Right forelimb (tissue), 1 donor: ENCODE results near the gene STMN3.
A peak's percentile ranks its signal among the peaks of the same experiment; 100 is the strongest.
"Not testable (repeated sequence)": the region's sequence is repeated elsewhere in the genome, so short reads cannot be mapped to it uniquely, and the experiment has no call there.

Source experiments
- DNase-seq: peaks from one replicate; pipeline ENCODE4 v3.0.0-alpha.2; 2018

STMN3 gene

GRCh38 chr20:63675681-63676368 lies 22.6 kb upstream of the STMN3 start:
- no peak for DNase-seq

GRCh38 chr20:63673951-63674350 lies 20.7 kb upstream of the STMN3 start:
- DNase-seq: no peak

GRCh38 chr20:63672666-63673065 lies 19.4 kb upstream of the STMN3 start:
- DNase-seq: no peak

GRCh38 chr20:63671695-63672094 lies 18.5 kb upstream of the STMN3 start:
- DNase-seq: not testable (repeated sequence)

- no peak for DNase-seq
Observed at GRCh38 chr20:63668351-63668750, 15.1 kb upstream of the STMN3 start.

- DNase-seq: no peak
Observed at GRCh38 chr20:63667858-63668257, 14.6 kb upstream of the STMN3 start.

- no peak for DNase-seq
Observed at GRCh38 chr20:63665708-63666107, 12.5 kb upstream of the STMN3 start.

GRCh38 chr20:63664861-63665594 lies 11.8 kb upstream of the STMN3 start:
- no peak for DNase-seq

GRCh38 chr20:63664143-63664851 lies 11.1 kb upstream of the STMN3 start:
- DNase-seq: no peak

- no peak for DNase-seq
Observed at GRCh38 chr20:63663332-63664066, 10.3 kb upstream of the STMN3 start.

GRCh38 chr20:63662813-63663189 lies 9.6 kb upstream of the STMN3 start:
- DNase-seq: no peak

GRCh38 chr20:63661959-63662812 lies 9.0 kb upstream of the STMN3 start:
- DNase-seq: no peak

GRCh38 chr20:63661108-63661507 lies 7.9 kb upstream of the STMN3 start:
- no peak for DNase-seq

GRCh38 chr20:63660622-63661021 lies 7.4 kb upstream of the STMN3 start:
- DNase-seq: no peak

- not testable (repeated sequence) for DNase-seq
Observed at GRCh38 chr20:63660174-63660573, 7.0 kb upstream of the STMN3 start.

- no peak for DNase-seq
Observed at GRCh38 chr20:63659370-63659769, 6.1 kb upstream of the STMN3 start.

- no peak for DNase-seq
Observed at GRCh38 chr20:63658749-63659187, 5.5 kb upstream of the STMN3 start.

- DNase-seq: peak; percentile 97
Observed at GRCh38 chr20:63657937-63658748, 4.9 kb upstream of the STMN3 start, which contains the start of gene RTEL1. TSS of gene RTEL1 (plus strand) at chr20:63658312. CDS start at chr20:63659403, 1,091 bp downstream.

- DNase-seq: no peak
Observed at GRCh38 chr20:63657260-63657936, 4.2 kb upstream of the STMN3 start.

- no peak for DNase-seq
Observed at GRCh38 chr20:63656451-63656850, 3.2 kb upstream of the STMN3 start.

GRCh38 chr20:63655249-63655648 lies 2.0 kb upstream of the STMN3 start:
- DNase-seq: no peak
